ENCODE measurements around the gene RRP15.
"Not testable (repeated sequence)": the region's sequence is repeated elsewhere in the genome, so short reads cannot be mapped to it uniquely, and the experiment has no call there.

RRP15 gene

DNA sequence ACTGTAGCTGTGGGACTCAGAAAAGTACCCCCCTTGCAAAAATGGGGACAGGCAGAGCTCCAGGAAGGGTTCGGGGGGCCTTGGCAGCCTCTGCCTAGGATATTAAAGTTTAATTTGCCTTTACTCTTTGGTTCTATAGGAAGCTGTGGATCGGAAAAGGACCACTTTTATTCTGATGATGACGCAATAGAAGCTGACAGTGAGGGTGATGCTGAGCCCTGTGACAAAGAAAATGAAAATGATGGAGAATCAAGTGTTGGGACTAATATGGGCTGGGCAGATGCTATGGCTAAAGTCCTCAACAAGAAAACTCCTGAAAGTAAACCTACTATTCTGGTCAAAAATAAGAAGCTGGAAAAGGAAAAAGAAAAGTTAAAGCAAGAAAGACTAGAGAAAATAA lies 17.1 kb downstream of the RRP15 start:
- Histone ChIP-seq H2AFZ (ENCODE audit: low read depth, low read length) (no peak overlapping the region), H3K9me3 (ENCODE audit: low read length) (no peaks in the 10 kb centered on the region), H3K4me3 (ENCODE audit: low read length) (no peak overlapping the region), H3K36me3 (ENCODE audit: insufficient read depth, low read length) (peaks cover 25% of the 10 kb centered on the region), H3K27me3 (ENCODE audit: insufficient read depth, low read length) (no peaks in the 10 kb centered on the region), H3K4me1 (ENCODE audit: insufficient read depth, low read length) (no peaks in the 10 kb centered on the region)

DNA sequence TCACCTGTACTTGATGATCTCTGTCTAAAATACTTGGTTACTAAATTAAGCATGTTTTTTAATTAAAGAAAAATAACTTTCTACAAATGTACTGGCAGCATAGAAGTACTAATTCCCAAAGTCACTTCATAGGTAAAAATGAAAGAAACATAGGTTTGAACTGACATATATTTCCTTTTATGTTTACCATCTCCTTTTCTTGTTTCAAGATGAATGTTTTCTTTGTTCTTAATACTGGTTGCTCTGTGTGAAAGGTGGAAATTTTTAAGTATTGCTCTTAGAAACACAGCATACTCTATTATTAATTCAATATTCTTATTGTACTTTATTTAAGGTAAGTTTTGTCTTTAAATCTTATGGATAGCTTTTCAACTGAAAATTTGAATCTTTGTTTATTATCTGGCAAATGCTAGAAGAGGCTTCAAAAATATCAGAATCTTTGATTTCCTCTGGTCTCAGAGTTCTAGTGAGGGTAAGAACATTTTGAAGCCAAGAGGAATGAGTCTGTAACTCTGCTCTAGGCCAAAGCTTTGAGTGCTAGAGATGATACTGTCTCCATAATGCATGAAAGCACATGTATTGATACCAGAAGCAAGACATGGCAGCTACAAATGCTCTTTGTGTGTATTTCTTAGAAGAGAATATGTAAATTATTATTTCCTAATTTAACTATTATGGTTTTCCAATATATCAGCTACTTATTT lies 18.2 kb downstream of the RRP15 start:
- peaks cover 31% of the 10 kb centered on the region for H3K36me3 ChIP-seq (ENCODE audit: insufficient read depth, low read length)
- no peaks in the 10 kb centered on the region for H3K27me3 ChIP-seq (ENCODE audit: insufficient read depth, low read length)
- H3K4me3 ChIP-seq (ENCODE audit: low read length): no peak overlapping the region
- H3K4me1 ChIP-seq (ENCODE audit: insufficient read depth, low read length): no peaks in the 10 kb centered on the region
- no peak overlapping the region for H2AFZ ChIP-seq (ENCODE audit: low read depth, low read length)
- H3K9me3 ChIP-seq (ENCODE audit: low read length): no peaks in the 10 kb centered on the region

DNA sequence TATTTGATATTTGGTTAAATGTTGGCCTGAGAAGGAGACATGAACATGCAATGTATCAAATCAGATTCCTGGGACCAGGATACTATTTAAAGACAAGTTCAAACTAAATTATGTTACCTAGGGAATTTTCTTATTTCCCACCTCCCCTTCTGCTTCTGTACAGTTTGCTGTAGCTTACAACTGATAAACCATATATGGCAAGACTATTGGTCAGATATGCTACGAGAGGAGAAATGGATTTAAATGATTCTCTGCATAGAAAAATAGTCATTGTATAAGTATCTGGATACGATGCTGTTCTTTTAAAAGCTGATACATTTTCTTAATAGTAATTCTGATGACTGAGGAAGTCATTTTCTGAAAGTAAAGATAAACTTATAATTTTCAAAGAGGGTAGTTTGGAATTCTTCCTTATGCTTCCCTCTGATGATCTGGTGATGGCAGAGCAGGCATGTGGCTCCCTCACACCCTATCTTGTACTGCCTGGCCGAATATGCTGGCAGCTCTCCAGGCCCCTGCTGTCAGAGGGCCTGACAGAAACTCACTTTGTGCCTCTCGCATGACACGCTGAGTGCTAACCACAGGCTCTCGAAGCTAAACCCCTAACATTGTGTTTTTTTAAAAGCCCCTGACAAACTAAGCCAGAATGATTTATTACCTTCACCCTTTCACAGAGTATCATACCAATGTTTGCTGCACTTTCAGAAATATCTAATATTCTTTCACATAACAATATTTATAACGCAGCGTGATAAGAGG lies 19.4 kb downstream of the RRP15 start:
- no peak overlapping the region for H3K4me3 ChIP-seq (ENCODE audit: low read length)
- H3K4me1 ChIP-seq (ENCODE audit: insufficient read depth, low read length): no peaks in the 10 kb centered on the region
- no peaks in the 10 kb centered on the region for H3K9me3 ChIP-seq (ENCODE audit: low read length)
- no peak overlapping the region for H2AFZ ChIP-seq (ENCODE audit: low read depth, low read length)
- H3K27me3 ChIP-seq (ENCODE audit: insufficient read depth, low read length): no peaks in the 10 kb centered on the region
- H3K36me3 ChIP-seq (ENCODE audit: insufficient read depth, low read length): peaks cover 35% of the 10 kb centered on the region

DNA sequence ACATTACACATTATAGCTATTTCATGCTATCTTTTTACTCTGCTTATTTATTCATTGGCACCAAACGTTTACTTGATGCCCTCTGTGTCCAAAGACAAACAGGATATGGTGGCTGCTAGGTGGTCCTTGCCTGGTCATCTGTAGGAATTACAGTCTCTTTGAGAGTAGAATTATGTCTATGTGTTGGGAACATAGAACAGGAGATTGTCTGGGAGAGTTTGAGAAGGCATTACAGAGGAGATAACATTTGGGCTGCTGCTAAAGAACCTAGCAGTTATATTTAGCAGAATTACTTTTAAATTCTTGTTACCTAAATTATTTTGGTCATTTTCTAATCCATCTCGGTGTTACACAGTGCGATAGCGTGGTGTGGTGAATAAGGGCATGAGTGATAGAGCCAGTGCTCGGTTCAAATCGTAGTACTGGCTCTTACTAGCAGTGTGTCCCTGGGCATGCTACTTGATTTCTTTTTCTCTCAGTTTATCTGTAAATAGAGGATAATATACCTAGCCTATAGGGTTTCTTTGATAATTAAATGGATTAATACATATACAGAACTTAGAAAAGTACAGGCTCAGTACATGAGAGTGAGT lies 20.5 kb downstream of the RRP15 start:
- H3K36me3 ChIP-seq (ENCODE audit: insufficient read depth, low read length): peaks cover 38% of the 10 kb centered on the region
- H3K27me3 ChIP-seq (ENCODE audit: insufficient read depth, low read length): no peaks in the 10 kb centered on the region
- H3K9me3 ChIP-seq (ENCODE audit: low read length): no peaks in the 10 kb centered on the region
- H2AFZ ChIP-seq (ENCODE audit: low read depth, low read length): no peak overlapping the region
- H3K4me1 ChIP-seq (ENCODE audit: insufficient read depth, low read length): no peaks in the 10 kb centered on the region
- no peak overlapping the region for H3K4me3 ChIP-seq (ENCODE audit: low read length)

DNA sequence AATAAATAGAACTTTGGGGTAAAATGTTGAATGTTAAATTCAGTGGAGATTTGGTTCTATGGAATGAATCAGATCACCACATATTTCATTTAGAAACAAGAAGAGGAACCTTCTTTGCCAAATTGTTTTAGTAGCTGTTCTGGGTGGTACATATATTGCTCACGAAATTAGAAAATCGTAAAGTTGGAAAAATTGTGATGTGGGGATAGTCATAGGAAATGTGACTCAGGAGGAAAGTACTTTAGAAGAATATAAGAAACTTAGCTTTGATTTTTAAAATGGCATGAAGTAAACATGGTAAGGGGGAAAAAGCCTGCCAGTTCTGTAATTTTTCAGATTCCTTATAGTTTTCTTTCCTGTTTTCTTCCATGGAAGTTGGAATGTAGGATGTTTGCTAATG lies 27.4 kb downstream of the RRP15 start:
- Histone ChIP-seq H3K4me1 (ENCODE audit: insufficient read depth, low read length) (no peaks in the 10 kb centered on the region), H2AFZ (ENCODE audit: low read depth, low read length) (no peak overlapping the region), H3K9me3 (ENCODE audit: low read length) (no peaks in the 10 kb centered on the region), H3K36me3 (ENCODE audit: insufficient read depth, low read length) (peaks cover 13% of the 10 kb centered on the region), H3K27me3 (ENCODE audit: insufficient read depth, low read length) (no peaks in the 10 kb centered on the region), H3K4me3 (ENCODE audit: low read length) (no peak overlapping the region)

DNA sequence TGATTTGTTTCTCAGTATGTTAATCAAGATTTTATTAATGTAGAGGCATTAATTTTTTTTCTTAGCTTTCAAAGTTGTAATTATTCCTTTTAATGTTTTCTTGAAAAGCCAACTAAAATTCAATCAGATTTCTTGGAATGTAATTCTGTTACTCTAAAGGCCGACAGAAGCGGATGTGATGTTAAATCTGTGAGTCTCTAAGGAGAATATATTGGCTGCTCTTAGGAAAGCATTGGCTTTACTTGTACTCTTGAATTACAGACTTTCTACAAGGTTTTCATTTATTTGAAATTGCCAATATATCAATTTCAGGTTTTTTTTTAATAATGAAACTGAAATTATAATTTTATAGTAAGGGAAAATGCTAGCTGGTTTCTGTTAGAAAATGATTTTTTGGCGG lies 29.2 kb downstream of the RRP15 start:
- H3K4me3 ChIP-seq (ENCODE audit: low read length): no peak overlapping the region
- no peaks in the 10 kb centered on the region for H3K27me3 ChIP-seq (ENCODE audit: insufficient read depth, low read length)

DNA sequence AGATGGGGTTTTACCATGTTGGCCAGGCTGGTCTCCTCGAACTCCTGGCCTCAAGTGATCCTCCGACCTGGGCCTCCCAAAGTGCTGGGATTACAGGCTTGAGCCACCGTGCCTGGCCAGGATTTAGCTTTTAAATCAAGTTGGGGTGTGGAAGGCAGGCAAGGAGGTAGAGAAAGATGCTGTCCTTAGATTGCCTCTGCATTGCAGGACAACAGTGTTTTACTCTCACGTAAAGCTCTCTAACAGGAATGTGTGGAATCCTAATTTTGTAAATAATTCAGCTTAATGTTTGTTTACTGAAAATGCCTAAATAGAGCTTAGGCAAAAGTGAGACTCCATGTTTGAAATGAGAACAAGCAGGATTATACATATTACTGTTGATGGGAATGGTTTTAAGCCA lies 30.5 kb downstream of the RRP15 start:
- H3K36me3 ChIP-seq (ENCODE audit: insufficient read depth, low read length): no peaks in the 10 kb centered on the region
- H3K4me1 ChIP-seq (ENCODE audit: insufficient read depth, low read length): no peaks in the 10 kb centered on the region
- no peaks in the 10 kb centered on the region for H3K9me3 ChIP-seq (ENCODE audit: low read length)
- no peaks in the 10 kb centered on the region for H3K27me3 ChIP-seq (ENCODE audit: insufficient read depth, low read length)
- H2AFZ ChIP-seq (ENCODE audit: low read depth, low read length): no peak overlapping the region
- H3K4me3 ChIP-seq (ENCODE audit: low read length): no peak overlapping the region

More for the DNA sequence above, 29.2 kb downstream of the RRP15 start:
- Histone ChIP-seq H3K36me3 (ENCODE audit: insufficient read depth, low read length) (peaks cover 3% of the 10 kb centered on the region), H2AFZ (ENCODE audit: low read depth, low read length) (no peak overlapping the region), H3K9me3 (ENCODE audit: low read length) (no peaks in the 10 kb centered on the region), H3K4me1 (ENCODE audit: insufficient read depth, low read length) (no peaks in the 10 kb centered on the region)

DNA sequence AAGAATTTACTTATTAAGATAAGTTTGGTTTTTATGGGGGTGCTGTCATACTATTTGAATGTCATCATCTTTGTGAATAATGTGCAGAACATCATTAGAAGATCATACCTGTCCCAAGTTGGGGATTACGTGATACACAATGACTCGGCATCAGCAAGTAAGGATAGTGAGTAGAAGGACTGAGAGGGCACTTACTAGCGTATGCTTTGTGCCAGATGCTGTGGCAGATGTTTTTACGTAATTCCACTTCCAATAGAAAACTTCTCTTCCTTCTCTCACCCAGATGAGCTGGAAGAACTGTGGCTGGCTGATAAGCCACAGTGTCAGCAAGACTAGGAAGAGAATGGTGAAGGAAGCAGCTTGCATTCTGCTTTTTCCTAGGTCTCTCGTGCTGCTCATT lies 32.0 kb downstream of the RRP15 start:
- Histone ChIP-seq H2AFZ (ENCODE audit: low read depth, low read length) (no peak overlapping the region), H3K9me3 (ENCODE audit: low read length) (no peaks in the 10 kb centered on the region), H3K27me3 (ENCODE audit: insufficient read depth, low read length) (no peaks in the 10 kb centered on the region), H3K4me1 (ENCODE audit: insufficient read depth, low read length) (no peaks in the 10 kb centered on the region), H3K36me3 (ENCODE audit: insufficient read depth, low read length) (no peaks in the 10 kb centered on the region), H3K4me3 (ENCODE audit: low read length) (no peak overlapping the region)

DNA sequence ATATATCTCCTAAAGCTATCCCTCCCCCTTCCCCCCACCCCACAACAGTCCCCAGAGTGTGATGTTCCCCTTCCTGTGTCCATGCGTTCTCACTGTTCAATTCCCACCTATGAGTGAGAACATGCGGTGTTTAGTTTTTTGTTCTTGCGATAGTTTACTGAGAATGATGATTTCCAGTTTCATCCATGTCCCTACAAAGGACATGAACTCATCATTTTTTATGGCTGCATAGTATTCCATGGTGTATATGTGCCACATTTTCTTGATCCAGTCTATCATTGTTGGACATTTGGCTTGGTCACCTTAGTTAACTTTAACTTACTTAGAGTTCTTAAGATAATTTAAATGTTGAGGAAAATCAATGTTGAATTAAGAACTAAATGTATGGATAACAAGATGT lies 35.1 kb downstream of the RRP15 start:
- not testable (repeated sequence) for H3K9me3 ChIP-seq (ENCODE audit: low read length); H3K27me3 ChIP-seq (ENCODE audit: insufficient read depth, low read length); H3K4me1 ChIP-seq (ENCODE audit: insufficient read depth, low read length); H2AFZ ChIP-seq (ENCODE audit: low read depth, low read length); H3K4me3 ChIP-seq (ENCODE audit: low read length)
- H3K36me3 ChIP-seq (ENCODE audit: insufficient read depth, low read length): peaks cover 18% of the 10 kb centered on the region

DNA sequence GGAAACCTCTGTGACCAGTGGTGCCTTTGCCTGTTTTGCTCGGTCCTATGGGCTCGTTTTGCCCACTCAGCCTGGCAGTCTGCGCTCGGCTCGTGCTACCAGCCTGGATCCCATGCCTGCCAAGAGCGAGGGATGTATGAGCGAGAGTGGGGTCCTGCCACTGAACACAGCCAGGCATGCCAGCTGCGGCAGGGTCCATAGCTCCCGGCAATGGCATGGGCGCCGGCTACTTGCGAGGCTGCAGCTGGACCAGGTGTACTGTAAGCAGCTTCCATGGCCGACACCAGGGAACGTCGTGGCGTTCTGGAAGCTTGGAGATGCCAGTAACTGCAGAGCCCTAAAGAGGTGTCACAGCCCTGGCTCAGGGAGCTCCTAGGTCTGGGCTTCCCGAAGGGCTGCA lies 37.7 kb downstream of the RRP15 start:
- Histone ChIP-seq H3K36me3 (ENCODE audit: insufficient read depth, low read length) (peaks cover 18% of the 10 kb centered on the region), H3K4me1 (ENCODE audit: insufficient read depth, low read length) (no peaks in the 10 kb centered on the region), H2AFZ (ENCODE audit: low read depth, low read length) (no peak overlapping the region), H3K9me3 (ENCODE audit: low read length) (peaks cover 4% of the 10 kb centered on the region), H3K27me3 (ENCODE audit: insufficient read depth, low read length) (no peaks in the 10 kb centered on the region), H3K4me3 (ENCODE audit: low read length) (no peak overlapping the region)

DNA sequence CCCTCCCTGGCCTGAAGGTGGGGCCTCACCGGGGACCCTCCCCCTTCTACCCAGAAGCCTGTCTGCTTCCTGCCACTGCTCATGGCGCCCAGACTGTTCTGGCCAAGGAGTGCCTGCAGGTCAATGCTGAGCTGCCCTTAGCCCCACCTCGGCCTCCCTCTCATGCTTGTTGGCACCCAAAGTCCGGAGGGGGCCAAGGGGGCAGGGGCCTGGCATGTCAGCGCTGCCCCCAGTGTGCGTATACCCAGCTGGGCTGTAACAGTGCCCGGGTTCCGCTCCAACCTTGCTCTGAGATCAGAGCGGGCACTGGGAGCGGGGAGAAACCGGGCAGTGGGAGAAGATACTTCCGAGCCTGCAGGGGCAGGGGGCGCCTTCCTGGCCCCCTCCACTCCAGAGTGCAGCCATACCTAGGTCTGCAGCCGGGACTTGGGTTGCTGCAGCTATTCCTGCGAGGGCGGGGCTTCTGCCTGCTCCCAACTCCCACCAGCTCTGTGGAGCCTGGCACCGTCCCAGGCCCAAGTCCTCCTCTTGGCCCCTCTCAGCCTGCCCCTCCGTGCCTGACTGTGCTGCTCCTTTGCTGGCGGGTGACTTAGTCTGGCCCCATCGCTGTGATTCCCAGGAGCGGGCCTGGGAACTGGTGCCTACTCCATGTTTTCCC lies 38.6 kb downstream of the RRP15 start:
- peaks cover 4% of the 10 kb centered on the region for H3K9me3 ChIP-seq (ENCODE audit: low read length)
- H3K4me1 ChIP-seq (ENCODE audit: insufficient read depth, low read length): no peaks in the 10 kb centered on the region
- no peaks in the 10 kb centered on the region for H3K27me3 ChIP-seq (ENCODE audit: insufficient read depth, low read length)
- peaks cover 18% of the 10 kb centered on the region for H3K36me3 ChIP-seq (ENCODE audit: insufficient read depth, low read length)
- H2AFZ ChIP-seq (ENCODE audit: low read depth, low read length): no peak overlapping the region
- no peak overlapping the region for H3K4me3 ChIP-seq (ENCODE audit: low read length)

DNA sequence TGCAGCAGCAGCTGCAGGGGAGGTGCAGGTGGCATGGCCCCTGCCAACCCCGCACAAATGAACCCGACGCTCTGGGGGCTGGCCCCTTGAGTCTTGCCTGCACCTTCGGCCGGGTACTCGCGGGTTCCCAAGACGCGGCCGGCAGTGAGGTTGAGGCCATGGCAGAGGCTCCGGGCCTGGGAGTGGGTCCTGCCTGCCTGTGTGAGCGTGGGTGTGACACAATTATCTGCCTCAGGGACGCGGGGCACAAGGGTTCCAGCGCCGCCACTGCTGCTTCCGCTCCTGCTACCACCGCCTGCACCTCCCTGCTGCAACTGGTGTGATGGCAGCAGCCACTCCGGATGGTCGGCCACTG lies 39.1 kb downstream of the RRP15 start:
- H3K27me3 ChIP-seq (ENCODE audit: insufficient read depth, low read length): no peaks in the 10 kb centered on the region
- no peaks in the 10 kb centered on the region for H3K4me1 ChIP-seq (ENCODE audit: insufficient read depth, low read length)
- H2AFZ ChIP-seq (ENCODE audit: low read depth, low read length): no peak overlapping the region
- no peak overlapping the region for H3K4me3 ChIP-seq (ENCODE audit: low read length)
- H3K36me3 ChIP-seq (ENCODE audit: insufficient read depth, low read length): peaks cover 18% of the 10 kb centered on the region
- peaks cover 4% of the 10 kb centered on the region for H3K9me3 ChIP-seq (ENCODE audit: low read length)

DNA sequence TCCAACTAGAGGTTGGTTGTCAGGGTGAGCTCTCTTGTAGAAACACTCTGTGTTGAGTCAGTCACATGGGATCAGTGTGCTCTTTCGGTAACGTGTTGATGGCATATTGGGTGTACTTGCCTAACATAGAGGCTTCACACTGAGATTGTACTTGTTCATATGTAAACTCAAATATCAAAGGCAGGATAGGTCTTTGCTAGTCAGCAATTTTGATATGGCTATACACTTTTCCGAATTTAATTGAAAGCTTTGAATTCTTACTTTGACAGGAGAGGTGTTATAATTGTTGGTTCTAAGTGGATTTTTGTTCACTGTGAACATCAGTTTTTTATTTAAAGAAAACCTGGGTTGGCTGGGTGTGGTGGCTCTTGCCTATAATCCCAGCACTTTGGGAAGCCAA lies 43.7 kb downstream of the RRP15 start:
- no peaks in the 10 kb centered on the region for H3K27me3 ChIP-seq (ENCODE audit: insufficient read depth, low read length)
- H2AFZ ChIP-seq (ENCODE audit: low read depth, low read length): no peak overlapping the region
- no peaks in the 10 kb centered on the region for H3K4me1 ChIP-seq (ENCODE audit: insufficient read depth, low read length)
- peaks cover 6% of the 10 kb centered on the region for H3K36me3 ChIP-seq (ENCODE audit: insufficient read depth, low read length)
- peaks cover 4% of the 10 kb centered on the region for H3K9me3 ChIP-seq (ENCODE audit: low read length)
- H3K4me3 ChIP-seq (ENCODE audit: low read length): no peak overlapping the region

All from neuron (in vitro differentiated cells).